ENCODE measurements around the gene PAX6. TPM values are rescaled to one million over a fixed set of nuclear protein-coding genes. Genes with fewer than 3 reads are reported as not detected.

PAX6 gene
- total and polyA plus RNA-seq, 2 of the 4 experiments (the other 2 are of a cell fraction) = not detected

- no peak for TF ChIP-seq USF2 (IDR thresholded peaks at IDR 0.05; ENCODE audit: low read depth, low read length)
These were observed 7.9 kb downstream of the PAX6 start (continued) for GRCh38 chr11:31802990-31803812.

- Histone ChIP-seq H4K91ac (ENCODE audit: insufficient read depth, low read depth, low read length) (no peak overlapping the region), H3K18ac (ENCODE audit: low read depth, low read length) (no peak overlapping the region), H2AK5ac (ENCODE audit: low read depth, low read length) (no peak overlapping the region), H3K4me1 (ENCODE audit: control insufficient read depth, insufficient read depth, low read length) (peaks cover 3% of the 10 kb centered on the region; the same call in 1 of the 2 replicates), H3K79me1 (ENCODE audit: low read depth in 1 of 2, low read length in 2 of 2) (no peaks in the 10 kb centered on the region), H3K9ac (ENCODE audit: low read depth, low read length) (no peak overlapping the region), H3K56ac (ENCODE audit: extremely low read depth, insufficient read depth, low read length) (no peak overlapping the region), H4K20me1 (ENCODE audit: insufficient read depth, low read length) (no peaks in the 10 kb centered on the region; the same call in 1 of the 2 replicates), H3K4me2 (ENCODE audit: low read depth, low read length) (no peak overlapping the region), H2BK120ac (ENCODE audit: low read depth, low read length) (no peak overlapping the region), H3K4ac (ENCODE audit: low read depth, low read length) (no peak overlapping the region), H4K5ac (ENCODE audit: low read depth, low read length) (no peak overlapping the region), H3K9me3 (ENCODE audit: control insufficient read depth, insufficient read depth, low read length) (peaks cover 41% of the 10 kb centered on the region), H3K36me3 (ENCODE audit: control insufficient read depth, insufficient read depth, low read length) (no peaks in the 10 kb centered on the region), H2AFZ (replicated peaks; ENCODE audit: low read length, poor library complexity) (no peak overlapping the region), H3K9me1 (ENCODE audit: insufficient read depth, low read length) (peaks cover 4% of the 10 kb centered on the region; the same call in 1 of the 2 replicates), H2AK9ac (replicated peaks; ENCODE audit: low read depth, low read length, poor library complexity) (no peak overlapping the region), H3K23ac (ENCODE audit: low read depth, low read length) (no peak overlapping the region), H4K8ac (ENCODE audit: low read depth in 2 of 2, low read length in 2 of 2) (no peak overlapping the region), H3K14ac (replicated peaks; ENCODE audit: low read depth, low read length) (no peak overlapping the region), H3K27ac (ENCODE audit: insufficient read depth, low read length) (no peak overlapping the region), H3K4me3 (ENCODE audit: insufficient read depth, low read depth, low read length) (no peak overlapping the region), H2BK15ac (ENCODE audit: low read depth, low read length) (no peak overlapping the region), H3K27me3 (ENCODE audit: control insufficient read depth, insufficient read depth, low read length) (peaks cover 95% of the 10 kb centered on the region), H2BK5ac (ENCODE audit: low read depth, low read length, poor library complexity, severe bottlenecking) (no peak overlapping the region), H2BK20ac (ENCODE audit: low read depth, low read length) (no peak overlapping the region)
- dilution Hi-C loops (cut with HindIII; ENCODE audit: low sequenced_read_pairs, unreplicated experiment) = no loop called here
- ChIA-PET CTCF (no interaction called here), POLR2A (ENCODE audit: unreplicated experiment) (no interaction called here)
- 0% methylated on average over 2 of the region's 20 CpGs; no CpG with 5 or more reads in 1 of the 2 experiments for WGBS, 2 experiments (ENCODE audit: extremely low coverage in 2 of 2, insufficient read length in 1 of 2)
- in situ Hi-C loops (cut with MboI; ENCODE audit: low sequenced_read_pairs) = no loop called here
- no TSS peak for BruUV-seq (replicated peaks)
- intact Hi-C loops (cut with micrococcal nuclease) = no loop called here
- DNase-seq = no peak
- ATAC-seq (ENCODE audit: low read depth) = no peak
- TF ChIP-seq SMC3 (IDR thresholded peaks at IDR 0.05; ENCODE audit: low read depth, low read length) = no peak
- no peak for TF ChIP-seq RCOR1 (IDR thresholded peaks at IDR 0.05; ENCODE audit: insufficient replicate concordance, low read length)
- TF ChIP-seq RAD21 (IDR thresholded peaks at IDR 0.05; ENCODE audit: low read length) = no peak
- TF ChIP-seq POLR2A (IDR thresholded peaks at IDR 0.05; ENCODE audit: low read depth, low read length) = no peak
- no peak for TF ChIP-seq MXI1 (IDR thresholded peaks at IDR 0.05; ENCODE audit: borderline replicate concordance, low read depth, low read length)
- TF ChIP-seq CTCF (conservative IDR thresholded peaks at IDR 0.05; ENCODE audit: low read depth, low read length) = no peak
- no peak for TF ChIP-seq RFX5 (IDR thresholded peaks at IDR 0.05; ENCODE audit: low read depth, low read length)
- TF ChIP-seq NFE2L2 (IDR thresholded peaks at IDR 0.05; ENCODE audit: low read depth, low read length) = no peak
- TF ChIP-seq USF2 (IDR thresholded peaks at IDR 0.05; ENCODE audit: low read depth, low read length) = no peak
- TF ChIP-seq FOS (IDR thresholded peaks at IDR 0.05; ENCODE audit: low read depth, low read length) = no peak
- TF ChIP-seq BHLHE40 (IDR thresholded peaks at IDR 0.05; ENCODE audit: low read depth, low read length) = no peak
- no peak for TF ChIP-seq CHD1 (IDR thresholded peaks at IDR 0.05; ENCODE audit: low read depth, low read length)
- no peak for TF ChIP-seq MAZ (IDR thresholded peaks at IDR 0.05; ENCODE audit: borderline replicate concordance, low read depth, low read length)
These were observed 8.5 kb downstream of the PAX6 start for GRCh38 chr11:31802609-31802989.

All from IMR-90 (cell line).